IMR-90 (cell line): ENCODE data around the gene HS3ST2. TPM values are rescaled to one million over a fixed set of nuclear protein-coding genes. Genes with fewer than 3 reads are reported as not detected.

ENCODE experiments used
- ATAC-seq: fragments of 200-7000 bp; cut with Tn5 transposase; 2 replicates; pipeline ENCODE4 v1.9.1; 2020; ENCODE audit warnings: low read depth, mild to moderate bottlenecking, moderate library complexity
- BruUV-seq: library from RNA; stranded (reverse); fragments of 400-500 nt; replicated peaks from 2 replicates; lab custom pipeline; 2021; lab: Mats Ljungman, UMichigan
- CTCF ChIA-PET: fragments of 300-600 bp; formaldehyde crosslinking; extraction: SDS; loops from one replicate; lab custom pipeline; 2021; ENCODE audit warnings: antibody characterized with exemption; lab: Yijun Ruan, JAX
- POLR2A ChIA-PET: fragments of 300-600 bp; sonication (Branson Sonifier 250); formaldehyde crosslinking; loops from one replicate; lab custom pipeline; 2022; ENCODE audit warnings: antibody characterized with exemption; ENCODE audit not compliant: unreplicated experiment; lab: Charles Lee
- DNase-seq: peaks from one replicate; pipeline ENCODE4 v3.0.0; 2013
- H2AFZ ChIP-seq: replicated peaks from 2 replicates; pipeline ENCODE3; 2013; ENCODE audit warnings: low read length, mild to moderate bottlenecking; ENCODE audit not compliant: poor library complexity
- H2AK5ac ChIP-seq: 2 replicates; pipeline ENCODE4 v1.6.1; 2013; ENCODE audit warnings: low read depth, low read length, inconsistent platforms
- H2AK9ac ChIP-seq: replicated peaks from 2 replicates; pipeline ENCODE3; 2013; ENCODE audit warnings: mild to moderate bottlenecking, low read depth, low read length, moderate library complexity; ENCODE audit not compliant: poor library complexity
- H2BK120ac ChIP-seq: 2 replicates; pipeline ENCODE4 v1.6.1; 2013; ENCODE audit warnings: low read depth, low read length, inconsistent platforms
- H2BK15ac ChIP-seq: 3 replicates; pipeline ENCODE4 v1.6.1; 2013; ENCODE audit warnings: low read depth, low read length, inconsistent platforms
- H2BK20ac ChIP-seq: 2 replicates; pipeline ENCODE4 v1.6.1; 2013; ENCODE audit warnings: low read depth, mild to moderate bottlenecking, inconsistent platforms, low read length, moderate library complexity
- H2BK5ac ChIP-seq: 2 replicates; pipeline ENCODE4 v1.6.1; 2013; ENCODE audit warnings: mild to moderate bottlenecking, low read depth, low read length, inconsistent platforms; ENCODE audit not compliant: poor library complexity, severe bottlenecking
- H3K14ac ChIP-seq: replicated peaks from 2 replicates; pipeline ENCODE4 v1.6.1; 2013; ENCODE audit warnings: low read depth, low read length, inconsistent platforms
- H3K18ac ChIP-seq: 2 replicates; pipeline ENCODE4 v1.6.1; 2013; ENCODE audit warnings: low read depth, low read length, control low read depth
- H3K23ac ChIP-seq: 2 replicates; pipeline ENCODE4 v1.6.1; 2013; ENCODE audit warnings: low read depth, low read length, inconsistent platforms
- H3K27ac ChIP-seq: 2 replicates; pipeline ENCODE4 v1.5.1; 2013; ENCODE audit warnings: mild to moderate bottlenecking, control low read depth, low read length; ENCODE audit not compliant: insufficient read depth
- H3K27me3 ChIP-seq: 2 replicates; pipeline ENCODE4 v1.6.1; 2013; ENCODE audit warnings: low read length; ENCODE audit not compliant: control insufficient read depth, insufficient read depth
- H3K36me3 ChIP-seq: 2 replicates; pipeline ENCODE4 v1.6.1; 2013; ENCODE audit warnings: low read length, mixed read lengths; ENCODE audit not compliant: control insufficient read depth, insufficient read depth
- H3K4ac ChIP-seq: 2 replicates; pipeline ENCODE4 v1.6.1; 2013; ENCODE audit warnings: low read depth, low read length, inconsistent platforms
- H3K4me1 ChIP-seq: 2 replicates; pipeline ENCODE4 v1.6.1; 2013; ENCODE audit warnings: low read length, mixed read lengths; ENCODE audit not compliant: control insufficient read depth, insufficient read depth
- H3K4me2 ChIP-seq: 2 replicates; pipeline ENCODE4 v1.6.1; 2013; ENCODE audit warnings: low read depth, mild to moderate bottlenecking, control low read depth, low read length, moderate library complexity
- H3K4me3 ChIP-seq: 2 replicates; pipeline ENCODE4 v1.5.1; 2013; ENCODE audit warnings: low read depth, mild to moderate bottlenecking, control low read depth, low read length, moderate library complexity; ENCODE audit not compliant: insufficient read depth
- H3K56ac ChIP-seq: 2 replicates; pipeline ENCODE4 v1.6.1; 2013; ENCODE audit warnings: low read length, inconsistent platforms; ENCODE audit not compliant: insufficient read depth; ENCODE audit errors: extremely low read depth
- H3K79me1 ChIP-seq, 2 experiments: 2 replicates each; pipeline ENCODE4 v1.6.1; 2013; ENCODE audit warnings: low read length in 2 of 2, inconsistent platforms in 1 of 2, low read depth in 1 of 2
- H3K9ac ChIP-seq: 2 replicates; pipeline ENCODE4 v1.6.1; 2013; ENCODE audit warnings: low read depth, low read length, control low read depth
- H3K9me1 ChIP-seq: 2 replicates; pipeline ENCODE4 v1.6.1; 2013; ENCODE audit warnings: low read length, inconsistent platforms; ENCODE audit not compliant: insufficient read depth
- H3K9me3 ChIP-seq: 2 replicates; pipeline ENCODE4 v1.6.1; 2013; ENCODE audit warnings: low read length; ENCODE audit not compliant: control insufficient read depth, insufficient read depth
- H4K20me1 ChIP-seq: 2 replicates; pipeline ENCODE4 v1.6.1; 2013; ENCODE audit warnings: low read length, inconsistent platforms; ENCODE audit not compliant: insufficient read depth
- H4K5ac ChIP-seq: 2 replicates; pipeline ENCODE4 v1.6.1; 2013; ENCODE audit warnings: mild to moderate bottlenecking, low read depth, low read length, control low read depth
- H4K8ac ChIP-seq, 2 experiments: 2 replicates each; pipeline ENCODE4 v1.6.1; 2013; ENCODE audit warnings: low read depth in 2 of 2, low read length in 2 of 2, control low read depth in 1 of 2, inconsistent platforms in 1 of 2
- H4K91ac ChIP-seq: 2 replicates; pipeline ENCODE4 v1.6.1; 2013; ENCODE audit warnings: low read depth, low read length, inconsistent platforms; ENCODE audit not compliant: insufficient read depth
- BHLHE40 ChIP-seq: fragments of 150-350 bp; IDR thresholded peaks from 2 replicates; pipeline ENCODE4 v1.6.1; 2016; ENCODE audit warnings: mild to moderate bottlenecking, low read depth, low read length
- CEBPB ChIP-seq: IDR thresholded peaks from 2 replicates; pipeline ENCODE4 v1.6.1; 2012; ENCODE audit warnings: low read depth, low read length, improper control_type of control experiment
- CHD1 ChIP-seq: IDR thresholded peaks from 2 replicates; pipeline ENCODE4 v1.6.1; 2012; ENCODE audit warnings: low read depth, low read length, improper control_type of control experiment
- CTCF ChIP-seq: conservative IDR thresholded peaks from 2 replicates; pipeline ENCODE4 v1.5.1; 2012; ENCODE audit warnings: mild to moderate bottlenecking, low read depth, low read length, improper control_type of control experiment
- ELK1 ChIP-seq: fragments of 150-350 bp; IDR thresholded peaks from 2 replicates; pipeline ENCODE4 v1.6.1; 2016; ENCODE audit warnings: low read depth, mild to moderate bottlenecking, low read length, moderate library complexity, borderline replicate concordance
- FOS ChIP-seq: fragments of 150-350 bp; IDR thresholded peaks from 2 replicates; pipeline ENCODE4 v1.6.1; 2016; ENCODE audit warnings: low read depth, low read length
- MAFK ChIP-seq: IDR thresholded peaks from 2 replicates; pipeline ENCODE4 v1.6.1; 2012; ENCODE audit warnings: low read depth, low read length, improper control_type of control experiment
- MAZ ChIP-seq: IDR thresholded peaks from 2 replicates; pipeline ENCODE4 v1.6.1; 2012; ENCODE audit warnings: low read depth, mild to moderate bottlenecking, low read length, improper control_type of control experiment, moderate library complexity, borderline replicate concordance
- MXI1 ChIP-seq: IDR thresholded peaks from 2 replicates; pipeline ENCODE4 v1.6.1; 2012; ENCODE audit warnings: low read depth, mild to moderate bottlenecking, low read length, moderate library complexity, borderline replicate concordance
- NFE2L2 ChIP-seq: fragments of 150-350 bp; IDR thresholded peaks from 2 replicates; pipeline ENCODE4 v1.6.1; 2016; ENCODE audit warnings: low read depth, mild to moderate bottlenecking, low read length
- POLR2A ChIP-seq: IDR thresholded peaks from 2 replicates; pipeline ENCODE4 v1.6.1; 2012; ENCODE audit warnings: mild to moderate bottlenecking, low read depth, low read length
- RAD21 ChIP-seq: IDR thresholded peaks from 2 replicates; pipeline ENCODE4 v1.6.1; 2012; ENCODE audit warnings: low read length, improper control_type of control experiment
- RCOR1 ChIP-seq: IDR thresholded peaks from 2 replicates; pipeline ENCODE4 v1.6.1; 2012; ENCODE audit warnings: mild to moderate bottlenecking, low read length, improper control_type of control experiment; ENCODE audit not compliant: insufficient replicate concordance
- RFX5 ChIP-seq: IDR thresholded peaks from 2 replicates; pipeline ENCODE4 v1.8.0; 2012; ENCODE audit warnings: low read depth, mild to moderate bottlenecking, low read length, moderate library complexity
- SMC3 ChIP-seq: fragments of 150-350 bp; IDR thresholded peaks from 2 replicates; pipeline ENCODE4 v1.6.1; 2016; ENCODE audit warnings: low read depth, mild to moderate bottlenecking, antibody characterized with exemption, low read length, moderate library complexity
- USF2 ChIP-seq: fragments of 150-350 bp; IDR thresholded peaks from 2 replicates; pipeline ENCODE4 v1.6.1; 2017; ENCODE audit warnings: mild to moderate bottlenecking, antibody characterized with exemption, low read length, low read depth
- WGBS, 2 experiments: methylation state at CpG; one replicate each; pipeline versions ENCODE4 v1.1.5 to v1.1.7; 2013; ENCODE audit warnings: missing lambda C conversion rate in 2 of 2; ENCODE audit not compliant: insufficient read length in 1 of 2; ENCODE audit errors: extremely low coverage in 2 of 2; 5-methylcytosine and 5-hydroxymethylcytosine counted together
- dilution Hi-C: fragments of 300-500 bp; cut with HindIII; formaldehyde crosslinking; loops from one replicate; pipeline ENCODE4 v1.14.3; 2018; ENCODE audit warnings: low sequenced_read_pairs; ENCODE audit not compliant: unreplicated experiment
- in situ Hi-C: fragments of 300-500 bp; cut with MboI; formaldehyde crosslinking; loops from 3 replicates; pipeline ENCODE4 v1.14.3; 2019; ENCODE audit warnings: low sequenced_read_pairs, inconsistent platforms, mixed read lengths
- intact Hi-C: fragments of 100-400 bp; cut with micrococcal nuclease; formaldehyde crosslinking; loops from 2 replicates; pipeline ENCODE4 v1.10.0; 2022
- polyA plus RNA-seq, 3 experiments: library from polyadenylated mRNA; depleted of rRNA; stranded (reverse); fragments of >200 nt; gene quantifications; 2 replicates each; pipeline ENCODE4 v1.2.3, GENCODE V29; 2012; ENCODE audit warnings: low replicate concordance in 1 of 3
- total RNA-seq: library from RNA; depleted of rRNA; stranded (reverse); fragments of >200 nt; gene quantifications from 2 replicates; pipeline ENCODE4 v1.2.3, GENCODE V29; 2012

The HS3ST2 gene
- total and polyA plus RNA-seq, 2 of the 4 experiments (the other 2 are of a cell fraction) = not detected

- Histone ChIP-seq H4K8ac (no peak overlapping the region), H3K23ac (no peak overlapping the region), H4K91ac (no peak overlapping the region), H2BK120ac (no peak overlapping the region), H3K4me1 (no peaks in the 10 kb centered on the region), H3K27me3 (peaks cover 9% of the 10 kb centered on the region; the same call in 1 of the 2 replicates), H3K4me3 (no peak overlapping the region), H2BK5ac (no peak overlapping the region), H3K9me3 (no peaks in the 10 kb centered on the region), H2AK5ac (no peak overlapping the region), H3K14ac (no peak overlapping the region), H3K56ac (no peak overlapping the region), H2BK20ac (no peak overlapping the region), H4K20me1 (no peaks in the 10 kb centered on the region; the same call in 1 of the 2 replicates), H2BK15ac (no peak overlapping the region), H3K18ac (no peak overlapping the region), H3K4me2 (no peak overlapping the region), H3K79me1 (no peaks in the 10 kb centered on the region), H3K27ac (no peak overlapping the region), H3K36me3 (no peaks in the 10 kb centered on the region), H3K9ac (no peak overlapping the region), H2AK9ac (no peak overlapping the region), H4K5ac (no peak overlapping the region), H3K9me1 (no peaks in the 10 kb centered on the region), H3K4ac (no peak overlapping the region), H2AFZ (no peak overlapping the region)
- no TSS peak for BruUV-seq
- intact Hi-C loops = no loop called here
- in situ Hi-C loops = no loop called here
- 3% methylated on average over 14 of the region's 41 CpGs; no CpG with 5 or more reads in 1 of the 2 experiments for WGBS, 2 experiments
- TF ChIP-seq FOS (no peak), RAD21 (no peak), CHD1 (no peak), POLR2A (no peak), RCOR1 (no peak), MXI1 (no peak), CEBPB (no peak), BHLHE40 (no peak), MAZ (no peak), USF2 (no peak), RFX5 (no peak), CTCF (no peak), NFE2L2 (no peak), MAFK (no peak), ELK1 (no peak), SMC3 (no peak)
- CTCF ChIA-PET = no interaction called here
- dilution Hi-C loops = no loop called here
- POLR2A ChIA-PET = no interaction called here
- ATAC-seq (no peak), DNase-seq (no peak)
Observed at GRCh38 chr16:22814711-22815105, 746 bp downstream of the HS3ST2 start.
